Hepatocyte (in vitro differentiated cells): ENCODE data around the gene GAS2. TPM values are rescaled to one million over a fixed set of nuclear protein-coding genes. Genes with fewer than 3 reads are reported as not detected.

Source experiments
- DNase-seq: peaks from one replicate; pipeline ENCODE4 v3.0.0-alpha.2; 2016; ENCODE audit warnings: low spot score
- H2AFZ ChIP-seq: fragments of 200-600 bp; sonication (generic); 2 replicates; pipeline ENCODE4 v1.6.0; 2016; ENCODE audit warnings: antibody characterized with exemption, mild to moderate bottlenecking
- H3K27ac ChIP-seq: fragments of 200-600 bp; sonication (generic); 2 replicates; pipeline ENCODE4 v1.5.1; 2016; ENCODE audit warnings: mild to moderate bottlenecking
- H3K27me3 ChIP-seq: fragments of 200-600 bp; sonication (generic); 2 replicates; pipeline ENCODE4 v1.6.1; 2016
- H3K36me3 ChIP-seq: fragments of 200-600 bp; sonication (generic); replicated peaks from 2 replicates; pipeline ENCODE4 v1.5.1; 2016; ENCODE audit warnings: low read depth; ENCODE audit not compliant: insufficient read depth
- H3K4me1 ChIP-seq: fragments of 200-600 bp; sonication (generic); 2 replicates; pipeline ENCODE4 v1.5.1; 2016; ENCODE audit warnings: mild to moderate bottlenecking, moderate library complexity; ENCODE audit not compliant: insufficient read depth
- H3K4me2 ChIP-seq: fragments of 200-600 bp; sonication (generic); 2 replicates; pipeline ENCODE4 v1.6.0; 2016
- H3K4me3 ChIP-seq: fragments of 200-600 bp; sonication (generic); 2 replicates; pipeline ENCODE4 v1.5.1; 2016; ENCODE audit warnings: mild to moderate bottlenecking
- H3K79me2 ChIP-seq: fragments of 200-600 bp; sonication (generic); 2 replicates; pipeline ENCODE4 v1.6.0; 2017; ENCODE audit warnings: mild to moderate bottlenecking
- H3K9me2 ChIP-seq: fragments of 200-600 bp; sonication (generic); replicated peaks from 2 replicates; pipeline ENCODE4 v1.6.0; 2017; ENCODE audit warnings: mild to moderate bottlenecking; ENCODE audit not compliant: insufficient read depth
- H3K9me3 ChIP-seq: fragments of 200-600 bp; sonication (generic); 2 replicates; pipeline ENCODE4 v1.5.1; 2016; ENCODE audit warnings: low read depth, mild to moderate bottlenecking
- H4K20me1 ChIP-seq: fragments of 200-600 bp; sonication (generic); 2 replicates; pipeline ENCODE4 v1.6.0; 2016; ENCODE audit warnings: mild to moderate bottlenecking; ENCODE audit not compliant: insufficient read depth, poor library complexity, severe bottlenecking
- CTCF ChIP-seq: fragments of 200-600 bp; sonication (generic); IDR thresholded peaks from 2 replicates; pipeline ENCODE4 v1.5.1; 2016; ENCODE audit warnings: antibody characterized with exemption, mild to moderate bottlenecking; ENCODE audit not compliant: poor library complexity
- EZH2 ChIP-seq: fragments of 200-600 bp; sonication (generic); IDR thresholded peaks from 2 replicates; pipeline ENCODE4 v1.6.1; 2016; ENCODE audit warnings: antibody characterized with exemption, mild to moderate bottlenecking, borderline replicate concordance
- EZH2phosphoT487 ChIP-seq: fragments of 200-600 bp; sonication (generic); IDR thresholded peaks from one replicate; pipeline ENCODE4 v1.6.1; 2018; ENCODE audit warnings: antibody characterized with exemption, mild to moderate bottlenecking, low read depth, moderate library complexity; ENCODE audit not compliant: unreplicated experiment, severe bottlenecking
- WGBS: methylation state at CpG from one replicate; pipeline ENCODE4 v1.1.6; 2016; ENCODE audit warnings: low lambda C conversion rate; ENCODE audit errors: missing lambda C conversion rate; 5-methylcytosine and 5-hydroxymethylcytosine counted together
- polyA plus RNA-seq: library from polyadenylated mRNA; unstranded; fragments of >200 nt; fragmentation: Nextera tagmentation; extraction: Ambion mirVana; gene quantifications from 2 replicates; pipeline ENCODE4 v1.2.1, GENCODE V29; 2016
- total RNA-seq: library from RNA; depleted of rRNA; stranded (reverse); fragments of >200 nt; gene quantifications from 2 replicates; pipeline ENCODE4 v1.2.3, GENCODE V29; 2014

The GAS2 gene
- total and polyA plus RNA-seq, 2 experiments from 2014 or later, result 13.3 to 37.0 TPM

- Histone ChIP-seq H3K27ac (no peak overlapping the region), H3K9me3 (no peaks in the 10 kb centered on the region), H3K4me3 (no peak overlapping the region), H3K79me2 (no peaks in the 10 kb centered on the region), H4K20me1 (no peaks in the 10 kb centered on the region), H3K9me2 (no peaks in the 10 kb centered on the region), H3K4me1 (no peaks in the 10 kb centered on the region), H3K36me3 (no peaks in the 10 kb centered on the region), H3K4me2 (no peak overlapping the region), H2AFZ (no peak overlapping the region), H3K27me3 (no peaks in the 10 kb centered on the region)
- no peak for TF ChIP-seq EZH2phosphoT487
- TF ChIP-seq CTCF, result no peak
- no peak for TF ChIP-seq EZH2
- no peak for DNase-seq
- 81% methylated on average over 1 of the region's 1 CpG for WGBS
These were observed 96.8 kb downstream of the GAS2 start for GRCh38 chr11:22763166-22763565.

DNA sequence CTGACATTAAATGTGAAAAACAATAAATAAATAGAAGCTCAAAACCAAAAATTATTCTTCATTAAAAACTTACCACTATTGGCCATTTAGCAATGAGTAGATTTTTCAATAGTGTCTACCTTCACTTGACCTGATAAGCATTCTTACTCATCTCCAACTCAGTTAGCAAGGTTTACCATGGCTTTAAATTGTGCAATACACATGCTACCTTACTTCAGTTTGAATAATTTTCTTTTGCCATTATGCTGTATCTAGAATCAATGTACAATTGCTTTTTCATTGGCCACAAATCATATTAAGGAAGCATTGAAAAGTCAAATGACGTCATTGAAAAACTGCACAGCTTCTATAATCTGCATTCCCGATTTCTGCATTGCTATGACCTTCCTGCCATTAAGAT is 98.3 kb downstream of the GAS2 start:
- Histone ChIP-seq H3K36me3 (no peaks in the 10 kb centered on the region), H4K20me1 (no peaks in the 10 kb centered on the region), H3K27me3 (no peaks in the 10 kb centered on the region), H3K9me2 (no peaks in the 10 kb centered on the region), H3K79me2 (no peaks in the 10 kb centered on the region), H3K4me3 (no peak overlapping the region), H2AFZ (no peak overlapping the region), H3K27ac (no peak overlapping the region), H3K4me1 (no peaks in the 10 kb centered on the region), H3K4me2 (no peak overlapping the region), H3K9me3 (no peaks in the 10 kb centered on the region)
- no peak for TF ChIP-seq EZH2
- WGBS, result 57% methylated on average over 2 of the region's 2 CpGs
- DNase-seq, result no peak

- Histone ChIP-seq H3K27ac (no peak overlapping the region), H3K4me1 (no peaks in the 10 kb centered on the region), H3K9me2 (no peaks in the 10 kb centered on the region), H2AFZ (no peak overlapping the region), H3K4me2 (no peak overlapping the region), H3K4me3 (no peak overlapping the region), H3K79me2 (no peaks in the 10 kb centered on the region), H3K27me3 (no peaks in the 10 kb centered on the region), H3K36me3 (no peaks in the 10 kb centered on the region), H4K20me1 (no peaks in the 10 kb centered on the region), H3K9me3 (no peaks in the 10 kb centered on the region)
- DNase-seq, result no peak
- WGBS, result 45% methylated on average over 1 of the region's 1 CpG
- no peak for TF ChIP-seq CTCF
- no peak for TF ChIP-seq EZH2phosphoT487
- no peak for TF ChIP-seq EZH2
These were observed 101.9 kb downstream of the GAS2 start for GRCh38 chr11:22768281-22768680.

- Histone ChIP-seq H3K4me2 (no peak overlapping the region), H3K9me3 (no peaks in the 10 kb centered on the region), H3K9me2 (no peaks in the 10 kb centered on the region), H3K27ac (no peak overlapping the region), H3K79me2 (no peaks in the 10 kb centered on the region), H3K36me3 (no peaks in the 10 kb centered on the region), H3K4me3 (no peak overlapping the region), H2AFZ (no peak overlapping the region), H4K20me1 (no peaks in the 10 kb centered on the region), H3K4me1 (no peaks in the 10 kb centered on the region), H3K27me3 (no peaks in the 10 kb centered on the region)
- TF ChIP-seq CTCF (no peak), EZH2phosphoT487 (no peak), EZH2 (no peak)
- DNase-seq, result no peak
- 71% methylated on average over 1 of the region's 1 CpG for WGBS
These were observed 102.7 kb downstream of the GAS2 start for GRCh38 chr11:22769081-22769480.
